T-helper 2 cell (primary cell): ENCODE data around the gene EHF.

Experiments
- DNase-seq, 5 experiments: peaks; one replicate each; pipeline versions ENCODE4 v3.0.0 to v3.0.0-alpha.2; 2012 to 2022

EHF gene

DNA sequence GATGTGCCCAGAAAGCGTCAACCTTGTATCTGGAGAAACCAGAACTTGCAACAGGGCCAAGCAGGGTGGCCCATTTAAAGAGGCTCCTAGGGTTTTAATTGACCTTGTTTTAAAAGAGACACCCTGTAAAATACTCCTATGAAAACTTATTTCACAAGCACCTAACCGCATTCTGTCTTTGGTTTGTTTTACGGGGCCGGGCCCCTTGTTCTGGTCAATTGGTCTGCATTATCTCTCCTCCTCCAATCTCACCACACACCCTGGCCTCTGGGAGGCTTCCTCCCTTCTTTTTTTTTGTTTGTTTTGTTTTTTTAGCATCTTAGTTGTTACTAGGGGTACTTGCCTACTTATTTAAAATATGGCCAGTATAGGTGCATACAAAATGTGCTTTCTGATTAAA lies 4.7 kb downstream of the EHF start:
- no peak for DNase-seq

DNA sequence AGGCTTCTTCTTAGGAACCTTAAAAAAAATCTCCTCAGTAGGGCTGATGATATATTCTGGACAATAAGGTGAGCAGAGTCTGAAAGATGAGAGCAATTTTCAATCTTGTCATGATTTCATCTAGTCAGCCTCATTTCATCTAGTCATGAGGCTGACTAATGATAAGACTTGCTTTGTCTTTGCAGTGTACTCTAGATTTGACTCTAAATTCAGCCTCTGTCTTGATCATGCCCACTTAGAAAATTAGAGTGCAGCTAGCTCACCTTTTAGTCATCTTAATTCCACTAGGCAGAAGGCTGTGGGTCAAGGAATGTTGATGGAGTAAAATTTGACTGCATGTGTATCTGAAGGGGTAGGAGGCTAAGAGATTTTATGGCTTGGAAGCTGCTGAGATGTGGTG lies 5.5 kb downstream of the EHF start:
- no peak for DNase-seq

DNA sequence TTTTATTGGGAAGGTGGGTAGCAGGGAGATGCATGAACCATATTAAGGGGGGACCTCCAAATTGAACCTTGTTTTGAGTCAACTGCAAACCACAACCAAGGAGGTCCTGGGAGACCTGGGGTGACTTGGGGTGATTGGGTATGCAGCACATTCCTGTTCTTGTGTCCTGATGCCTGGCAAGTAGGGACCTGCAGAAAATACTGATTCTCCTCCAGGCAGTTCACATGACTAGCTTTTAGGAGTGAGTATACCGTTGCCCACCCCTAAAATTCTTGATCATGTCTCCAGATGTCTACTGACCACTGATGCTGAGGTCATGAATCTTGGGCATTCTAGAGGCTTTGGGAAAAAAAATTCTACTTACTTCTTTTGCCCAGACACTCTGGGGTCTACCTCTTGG lies 6.3 kb downstream of the EHF start:
- no peak for DNase-seq

DNA sequence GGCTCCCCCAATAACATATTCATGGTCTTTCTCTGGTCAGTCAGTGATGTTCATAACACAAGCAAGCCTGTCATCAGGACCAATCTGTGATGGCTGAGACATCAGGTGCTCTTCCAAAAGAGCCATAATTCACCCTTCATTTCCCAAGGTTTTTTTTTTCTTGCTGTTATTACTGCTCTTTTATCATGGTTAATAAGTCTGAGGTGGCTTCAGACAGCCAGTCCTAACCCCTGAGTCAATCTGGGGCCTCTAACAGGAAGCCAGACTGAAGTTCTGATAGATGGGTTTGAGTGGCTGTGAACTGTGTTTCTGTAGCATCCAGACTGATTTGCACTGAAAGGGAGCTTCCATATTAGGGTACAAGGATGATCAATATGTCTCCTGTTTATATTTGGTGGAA lies 8.8 kb downstream of the EHF start:
- DNase-seq: no peak

DNA sequence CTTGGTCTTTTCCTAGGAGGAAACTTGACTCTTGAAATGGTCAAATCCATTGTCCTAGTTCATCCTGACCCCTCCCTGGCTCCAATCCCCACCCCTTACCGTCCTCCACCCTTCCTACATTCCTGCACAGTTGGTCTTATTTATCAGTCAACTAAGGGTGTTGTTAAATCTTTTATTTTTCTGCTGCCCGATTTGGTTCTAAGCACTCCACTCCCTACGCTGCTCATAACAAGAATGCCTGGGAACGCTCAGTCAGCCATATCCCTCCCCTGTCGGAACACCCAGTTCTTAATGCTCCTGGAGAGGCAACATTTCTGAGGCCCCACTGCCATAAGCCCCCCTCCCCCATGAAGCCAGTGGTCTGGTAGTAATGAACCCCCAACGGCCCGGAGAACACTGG lies 9.7 kb downstream of the EHF start:
- DNase-seq: no peak

DNA sequence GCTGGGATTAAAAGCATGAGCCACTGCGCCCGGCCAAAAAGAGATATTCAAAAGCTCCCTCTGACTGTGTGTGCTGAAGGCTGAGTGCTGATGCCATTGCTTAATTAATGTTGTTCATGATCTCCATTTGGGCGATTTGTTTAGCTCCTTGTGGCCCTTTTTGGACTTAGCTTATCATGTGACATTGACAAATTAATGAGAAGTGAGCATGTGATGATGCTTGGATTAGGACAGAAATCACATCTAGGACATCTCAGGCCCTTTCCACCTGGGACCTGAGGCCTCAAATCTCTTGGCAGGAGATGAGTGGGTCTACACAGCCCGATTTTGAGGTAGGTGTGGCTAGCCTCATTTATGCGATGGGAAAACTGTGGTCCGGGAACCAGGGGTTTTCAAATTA lies 10.4 kb downstream of the EHF start:
- DNase-seq: no peak

DNA sequence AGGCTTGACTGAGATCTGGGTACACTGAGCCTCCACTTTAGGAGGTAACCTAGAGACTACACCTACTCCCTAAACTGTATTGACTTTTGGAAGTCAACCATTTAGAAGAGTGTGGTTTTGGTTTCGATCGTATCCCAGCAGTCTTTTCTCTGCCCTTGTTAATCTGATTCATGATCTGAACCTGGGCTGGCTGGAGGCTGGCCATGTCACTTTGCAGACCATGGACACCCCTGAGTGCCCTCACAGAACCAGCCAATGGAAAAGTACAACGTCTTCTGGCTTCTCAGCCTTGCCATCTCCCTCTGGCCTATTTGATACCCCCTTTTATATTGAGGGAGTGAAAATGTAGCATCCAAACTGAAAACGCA lies 10.8 kb downstream of the EHF start:
- DNase-seq: no peak

DNA sequence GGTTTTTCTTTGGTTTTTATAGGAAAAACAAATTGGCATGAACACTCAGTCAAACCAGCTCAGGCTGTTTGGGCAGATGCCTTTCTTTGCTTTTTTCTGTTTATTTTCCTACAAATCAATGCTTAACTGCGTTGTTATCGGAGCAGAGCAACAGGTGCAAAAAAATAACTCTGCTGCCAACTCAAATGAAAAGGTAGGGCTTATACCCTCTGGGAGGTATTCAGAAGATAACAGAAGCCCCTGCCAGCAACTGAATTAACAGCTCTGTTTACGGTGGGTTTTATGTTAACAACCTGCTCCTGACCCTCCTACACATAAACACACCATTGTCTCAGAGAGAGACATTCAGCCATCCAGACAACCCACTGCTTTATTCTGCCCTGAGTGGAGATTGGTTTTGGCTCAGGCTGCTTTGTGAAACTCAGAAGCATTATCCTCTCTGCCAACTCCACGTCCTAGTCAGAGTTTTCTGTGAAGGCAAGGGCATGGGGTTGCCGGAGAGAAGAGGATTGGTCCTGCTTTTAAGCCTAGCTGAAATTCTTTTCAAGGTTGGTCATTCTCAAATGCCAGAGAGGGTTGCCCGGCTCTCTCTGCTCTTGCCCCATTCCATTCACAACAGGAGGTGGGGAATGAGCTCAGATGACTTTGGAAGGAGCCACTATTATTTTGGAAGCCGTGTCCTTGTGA lies 11.4 kb downstream of the EHF start:
- no peak for DNase-seq

DNA sequence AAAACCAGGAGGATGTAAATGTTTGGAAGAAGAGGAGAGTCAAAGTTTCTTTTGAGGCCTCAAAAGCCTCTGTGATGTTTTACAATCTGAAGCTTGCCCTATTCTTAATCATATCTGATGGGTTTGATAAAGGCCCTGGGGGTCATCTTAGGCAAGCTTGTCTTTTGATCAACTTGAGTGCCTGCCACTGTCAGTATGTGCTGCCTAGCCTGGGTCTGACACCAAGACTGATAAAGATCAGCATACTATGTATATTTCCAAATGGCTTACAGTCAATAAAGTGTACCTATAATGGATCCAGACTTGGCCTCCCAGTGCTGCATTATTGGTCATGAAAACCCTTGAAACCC lies 12.7 kb downstream of the EHF start:
- peak in 1 of 5 experiments; percentile 18 for DNase-seq

DNA sequence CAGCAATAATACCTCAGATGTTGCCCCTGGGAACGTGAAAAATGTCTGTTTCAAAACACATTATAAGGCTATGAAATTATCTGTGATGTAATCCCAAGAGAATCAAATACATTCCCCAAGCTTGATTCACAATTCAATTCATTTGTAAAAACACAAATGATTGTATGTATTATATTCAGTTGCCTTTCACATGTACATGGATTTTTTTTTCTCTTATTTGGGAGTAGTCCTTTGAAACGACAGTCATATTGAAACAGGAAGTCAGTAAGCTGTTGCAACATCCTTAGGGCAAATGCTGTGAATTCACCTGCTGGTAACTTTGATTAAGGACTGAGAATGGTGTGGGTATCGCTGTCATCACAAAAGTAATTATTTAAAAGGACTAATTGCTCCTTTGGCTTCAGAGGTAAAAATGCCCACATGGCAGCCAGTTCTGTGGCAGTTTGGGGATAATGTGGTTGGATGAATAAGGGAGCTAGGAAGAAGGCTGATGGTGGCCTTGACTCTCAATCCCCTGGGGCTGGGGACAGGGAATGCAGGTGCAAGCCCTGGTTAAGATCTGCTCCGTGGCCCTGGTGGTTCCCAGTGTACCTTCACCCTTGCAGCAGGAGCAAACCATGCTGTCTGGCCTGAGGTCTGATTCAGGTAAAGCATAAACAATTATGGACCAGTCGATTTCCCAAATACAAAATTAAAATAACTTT lies 13.2 kb downstream of the EHF start:
- peak in 2 of 5 experiments; percentile 7 to 69 for DNase-seq

DNA sequence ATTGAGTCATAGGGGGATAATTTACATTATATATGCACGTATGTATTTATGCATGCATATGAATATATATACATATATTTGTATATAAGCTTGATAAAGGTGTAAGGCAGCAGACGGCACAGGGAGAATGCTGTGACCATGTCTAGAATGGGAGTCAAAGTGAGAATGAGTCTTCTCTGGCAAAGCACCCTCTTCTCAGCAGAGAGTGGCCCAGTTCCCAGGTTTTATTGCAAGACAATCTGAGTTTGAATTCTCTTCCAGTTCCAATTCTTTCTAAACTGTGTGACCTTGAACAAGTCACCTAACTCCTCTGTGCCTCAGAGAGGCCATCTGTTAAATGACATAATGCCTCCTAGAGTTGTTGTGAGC lies 13.8 kb downstream of the EHF start:
- no peak for DNase-seq

DNA sequence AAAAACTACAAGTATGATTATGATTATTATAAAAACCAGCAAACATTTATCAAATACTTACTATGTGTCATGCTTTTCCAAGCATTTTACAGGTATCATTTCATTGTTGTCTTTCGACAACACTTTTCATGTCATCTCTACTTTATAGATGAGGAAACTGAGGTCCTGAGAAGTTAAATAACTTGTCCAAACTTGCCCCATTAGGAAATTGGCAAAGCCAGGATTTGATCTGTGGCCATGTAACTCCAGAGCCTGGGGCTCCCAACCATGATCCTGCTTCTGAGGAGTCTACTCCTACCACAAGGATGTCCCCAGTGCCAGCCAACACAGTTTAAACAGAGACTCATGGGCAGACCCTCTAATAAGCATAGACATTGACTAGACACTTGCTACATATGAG lies 15.2 kb downstream of the EHF start:
- no peak for DNase-seq

DNA sequence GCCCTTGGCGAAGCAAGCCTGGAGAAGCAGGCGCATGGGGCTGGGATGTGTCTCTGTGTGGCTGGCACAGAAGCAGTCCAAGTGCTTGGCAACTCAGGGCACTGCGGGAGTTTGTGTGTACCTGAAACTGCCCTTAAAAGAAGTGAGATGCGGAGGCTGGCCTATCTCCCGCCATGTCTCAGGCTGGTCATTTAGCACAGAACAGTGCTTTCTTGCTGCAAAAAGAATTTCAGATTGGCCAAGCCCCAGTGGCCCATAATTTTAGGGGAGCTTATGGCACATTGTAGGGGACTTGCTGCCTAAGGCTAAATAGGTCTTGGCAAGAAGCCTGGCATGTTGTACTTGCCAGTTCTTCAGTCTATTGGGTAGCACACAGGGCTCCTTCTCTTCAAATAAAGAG lies 16.4 kb downstream of the EHF start:
- no peak for DNase-seq

DNA sequence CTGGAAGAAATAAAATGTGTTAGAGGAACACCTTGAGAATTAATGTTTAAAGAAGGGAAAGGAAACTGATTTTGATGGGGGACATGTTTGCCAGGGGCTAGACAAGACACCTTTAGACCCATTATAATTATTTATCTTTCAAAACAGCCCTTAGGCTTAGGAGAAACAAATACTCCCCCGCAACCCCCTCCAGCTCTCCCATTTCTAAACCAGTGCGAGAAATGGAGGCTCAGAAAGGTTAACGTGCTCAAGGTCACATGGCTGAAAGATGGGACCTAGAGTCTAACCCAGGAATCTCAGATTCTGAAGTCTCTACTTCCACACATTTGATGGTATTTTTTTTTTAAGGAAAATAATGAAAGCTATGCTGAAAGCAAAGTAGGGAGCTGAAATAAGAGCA lies 18.0 kb downstream of the EHF start:
- DNase-seq: no peak

DNA sequence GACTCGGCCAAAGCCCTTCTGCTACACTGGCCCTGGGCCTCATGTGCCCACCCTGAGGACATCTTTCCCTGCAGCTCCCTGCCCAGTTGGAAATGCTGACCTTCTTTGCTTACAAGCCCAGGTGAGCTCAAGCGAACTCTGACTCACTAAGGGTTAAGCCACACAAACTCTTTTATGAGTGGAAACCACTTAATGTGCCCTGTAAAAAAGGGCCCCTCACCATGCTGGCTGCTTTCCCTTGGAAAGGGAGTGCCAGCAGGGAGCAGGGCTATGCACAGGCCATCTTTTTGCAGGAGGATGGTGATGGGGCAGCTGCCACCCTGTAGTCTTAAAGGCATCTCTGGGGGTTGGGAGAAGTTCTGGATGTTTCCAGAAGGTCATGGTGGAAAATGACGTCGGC lies 18.7 kb downstream of the EHF start:
- DNase-seq: no peak

DNA sequence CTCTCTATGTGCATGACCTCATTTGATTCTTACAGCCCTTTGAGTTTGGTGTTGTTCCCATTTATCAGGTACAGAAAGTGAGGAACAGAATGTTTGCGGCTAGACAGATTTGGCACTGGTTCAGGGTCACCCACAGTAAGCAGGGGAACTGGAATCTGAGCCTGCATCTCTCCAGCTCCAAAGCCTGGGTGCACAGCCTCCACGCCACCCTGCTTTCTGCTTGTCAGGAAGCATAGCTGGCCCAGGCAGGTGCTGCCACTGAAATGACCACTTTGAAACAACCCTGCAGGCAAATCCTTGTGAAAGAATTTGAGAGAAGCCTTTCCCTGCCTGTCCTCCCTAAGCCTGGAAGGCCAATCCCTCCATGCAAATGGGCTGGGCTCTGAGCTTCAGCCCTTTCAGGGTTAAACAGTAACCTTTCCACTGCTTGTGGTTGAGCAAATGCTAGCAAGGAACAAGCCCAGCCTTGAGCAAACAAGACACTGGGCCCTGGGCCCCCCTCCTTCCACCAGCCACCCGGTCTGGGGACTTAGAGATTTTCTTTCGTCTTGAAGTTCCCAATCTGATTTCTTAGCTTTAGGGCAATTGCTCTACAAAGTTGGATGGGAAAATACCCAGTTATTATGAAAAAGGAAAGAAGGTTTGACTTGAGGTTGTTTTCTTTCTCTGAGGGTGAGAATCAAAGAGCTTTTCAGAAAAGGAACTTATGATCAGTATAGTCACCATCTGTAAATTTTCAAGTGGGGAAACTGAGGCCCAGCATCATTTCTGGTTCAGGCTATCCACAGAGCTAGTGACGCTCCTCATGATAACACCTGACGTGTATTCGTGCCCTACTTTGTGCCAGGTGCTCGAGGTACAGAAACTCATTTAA lies 19.4 kb downstream of the EHF start:
- DNase-seq: no peak

DNA sequence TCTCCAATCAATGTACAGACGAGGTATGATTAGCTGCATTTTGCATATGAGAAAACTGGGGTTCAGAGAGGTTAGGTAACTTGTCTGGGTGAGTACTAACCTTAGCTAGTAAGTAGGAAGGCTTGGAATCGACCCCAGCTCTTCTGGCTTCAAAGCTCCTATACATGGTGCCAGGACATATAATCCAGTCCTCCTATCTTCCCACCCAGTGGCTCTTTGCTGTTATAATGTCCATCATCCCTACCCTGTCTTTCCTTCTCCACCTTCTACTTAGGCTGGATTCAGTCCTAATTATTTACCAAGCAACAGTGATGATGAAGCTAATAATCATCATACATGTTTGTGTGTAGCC lies 20.0 kb downstream of the EHF start:
- no peak for DNase-seq

DNA sequence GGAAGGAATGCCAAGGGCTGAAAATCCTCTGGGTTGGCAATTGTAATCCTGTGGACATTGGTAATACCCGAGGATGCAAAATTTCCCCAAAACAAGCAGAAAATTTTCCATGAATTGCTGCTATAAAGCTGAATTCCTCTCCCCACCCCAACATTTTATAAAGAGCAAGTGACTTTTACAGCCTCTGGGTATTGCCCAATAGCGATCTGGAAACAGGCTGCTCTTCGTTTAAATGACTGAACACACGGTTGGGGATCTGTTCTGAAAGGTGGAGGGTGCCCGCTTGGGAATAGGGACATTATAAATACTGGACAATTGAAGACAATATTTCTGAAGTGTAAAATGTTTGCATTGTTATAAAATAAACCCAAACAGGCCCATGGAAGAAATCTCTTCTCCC lies 20.6 kb downstream of the EHF start:
- no peak for DNase-seq

DNA sequence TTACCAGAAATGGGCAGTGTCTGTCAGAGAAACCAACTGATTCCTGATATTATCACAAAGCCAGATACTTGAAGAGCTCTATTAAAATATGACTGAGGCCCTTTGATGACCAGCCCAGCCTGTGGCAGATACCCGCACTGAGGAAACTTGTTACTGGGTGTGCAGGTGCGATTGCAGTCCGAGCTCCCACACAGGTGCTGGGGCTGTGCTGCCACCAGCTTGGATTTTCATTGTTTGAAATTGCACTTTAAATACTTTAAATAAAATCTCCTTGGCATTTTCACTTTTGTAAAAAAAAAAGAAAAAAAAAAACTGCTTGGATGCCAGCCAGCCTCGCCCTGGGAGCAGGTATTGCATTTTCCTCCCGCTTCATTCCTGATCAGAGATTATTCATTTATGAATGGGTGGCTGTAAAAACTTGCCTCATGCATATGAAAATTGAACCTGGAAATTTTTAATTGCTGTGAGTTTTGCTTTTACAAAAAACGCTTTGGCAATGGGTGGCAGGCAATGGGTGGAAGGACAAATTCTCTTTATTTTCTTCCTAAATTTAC lies 21.2 kb downstream of the EHF start:
- DNase-seq: no peak

DNA sequence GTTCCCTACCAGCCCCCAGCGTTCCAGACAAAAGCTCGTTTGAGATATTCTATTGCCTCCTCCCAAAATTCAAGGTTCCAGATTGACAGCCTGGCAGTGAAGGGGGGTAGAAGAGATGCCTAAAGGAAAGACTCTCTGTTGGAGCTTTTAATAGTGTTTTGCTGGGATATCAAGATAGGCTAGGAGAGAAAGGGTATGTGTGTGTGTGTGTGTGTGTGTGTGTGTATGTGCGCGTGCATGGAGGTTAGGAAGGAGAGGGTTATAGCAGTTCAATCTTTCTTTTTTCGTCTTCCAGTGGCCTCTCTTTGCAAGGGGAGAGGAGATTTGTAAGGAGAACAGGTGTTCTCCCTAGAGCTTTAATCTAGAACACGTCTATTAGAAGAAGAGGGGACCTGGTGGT lies 22.0 kb downstream of the EHF start:
- no peak for DNase-seq

DNA sequence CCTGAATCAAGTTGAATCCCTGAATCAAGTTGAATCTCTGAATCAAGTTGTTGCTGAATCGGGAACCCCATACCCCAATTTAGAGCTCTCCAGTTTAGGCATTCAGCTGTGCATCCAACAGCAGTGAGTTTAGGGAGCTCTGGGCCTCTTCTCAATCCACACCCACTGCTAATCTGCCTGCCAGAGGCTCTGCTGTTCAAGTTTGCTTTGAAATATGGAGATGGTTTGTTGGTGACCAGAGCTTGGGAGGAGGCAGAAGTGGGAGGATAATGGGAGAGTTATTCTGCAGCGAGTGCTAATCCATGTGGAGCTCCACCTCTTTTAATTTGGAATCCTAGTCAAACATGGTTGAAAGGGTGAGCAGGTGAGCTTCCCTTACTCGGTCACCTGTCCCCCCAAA lies 22.4 kb downstream of the EHF start:
- DNase-seq: no peak

DNA sequence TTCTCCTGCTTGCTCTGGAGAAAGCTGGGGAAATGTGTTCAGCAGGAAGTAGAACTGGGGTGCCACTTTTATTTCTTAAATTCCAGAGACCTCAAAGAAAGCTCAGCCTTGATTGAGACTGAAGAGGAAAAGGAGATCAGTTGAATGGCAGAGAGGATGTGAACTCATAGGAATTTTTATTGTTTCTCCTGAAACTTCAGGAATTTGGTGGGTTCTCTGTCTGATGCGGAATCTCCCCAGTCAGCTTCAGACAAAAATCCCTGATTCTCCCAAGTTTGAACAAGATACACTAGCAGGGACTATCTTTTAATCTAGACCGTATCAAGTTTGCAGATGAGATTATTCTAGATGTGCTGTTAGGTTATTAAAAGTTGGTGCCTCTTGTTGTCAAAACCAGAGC lies 23.0 kb downstream of the EHF start:
- no peak for DNase-seq

DNA sequence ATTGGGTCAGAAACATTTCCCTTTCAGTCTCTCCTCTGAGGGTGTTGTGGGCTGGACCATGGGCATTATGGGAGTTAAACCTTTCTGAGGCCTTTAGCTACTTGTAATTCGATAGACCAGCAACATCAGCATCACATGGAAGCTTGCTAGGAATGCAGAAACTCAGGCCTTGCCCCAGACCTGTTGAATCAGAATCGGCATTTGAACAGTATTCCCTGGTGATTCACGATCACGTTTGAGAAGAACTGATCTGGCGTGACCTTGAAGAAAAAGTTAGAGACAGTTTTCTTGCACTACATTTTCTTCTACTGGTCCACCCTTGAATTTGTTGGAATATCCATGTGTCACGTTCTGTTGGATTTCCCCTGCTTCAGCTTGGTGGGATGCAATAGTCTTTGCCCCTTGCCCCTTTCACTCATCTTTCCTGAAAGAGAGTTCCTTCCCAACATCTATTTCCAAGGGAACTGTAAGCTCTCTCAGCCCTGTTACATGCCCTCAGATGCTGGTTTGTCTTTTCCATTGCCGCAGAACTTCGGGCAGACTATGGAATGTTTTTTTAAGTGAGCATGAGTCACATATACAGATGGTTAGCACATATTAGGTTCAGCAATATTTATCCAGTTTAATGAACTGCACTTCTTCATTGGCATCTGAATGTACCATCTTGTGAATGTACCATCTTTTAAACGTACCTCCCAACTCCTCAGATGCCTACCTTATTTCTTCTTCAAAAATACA lies 23.9 kb downstream of the EHF start:
- no peak for DNase-seq
